B cell (primary cell): Measurements from ENCODE around the gene TTC34. TPM values are rescaled to one million over a fixed set of nuclear protein-coding genes. Genes with fewer than 3 reads are reported as not detected.

Source experiments
- ATAC-seq: fragments of 200-7000 bp; cut with Tn5 transposase; one replicate; pipeline ENCODE4 v1.10.0; 2021; ENCODE audit warnings: low read depth, mild to moderate bottlenecking, moderate number of reproducible peaks, moderate library complexity
- CTCF ChIA-PET: fragments of 350-600 bp; sonication (Branson Sonifier 250); formaldehyde crosslinking; loops from one replicate; lab custom pipeline; 2021; ENCODE audit warnings: antibody characterized with exemption, inconsistent platforms; lab: Charles Lee
- POLR2A ChIA-PET: fragments of 350-600 bp; sonication (Branson Sonifier 250); formaldehyde crosslinking; loops from one replicate; lab custom pipeline; 2021; ENCODE audit warnings: antibody characterized with exemption; lab: Charles Lee
- DNase-seq: peaks from one replicate; pipeline ENCODE4 v3.0.0; 2013
- H2AFZ ChIP-seq: 2 replicates; pipeline ENCODE4 v1.6.1; 2012; ENCODE audit warnings: mild to moderate bottlenecking, low read depth, low read length; ENCODE audit not compliant: insufficient read depth, poor library complexity, severe bottlenecking
- H3K27ac ChIP-seq, 2 donors: 1 replicate in 1 of 2; 2 replicates in 1 of 2; pipeline ENCODE4 v1.5.1; 2012 to 2013; ENCODE audit warnings: low read length in 2 of 2, mild to moderate bottlenecking in 2 of 2, moderate library complexity in 1 of 2
- H3K27me3 ChIP-seq, 4 experiments: fragments of 200-600 bp in 1 of 4; sonication (generic) in 1 of 4; replicated peaks in 1 of 4; 1 replicate in 2 of 4; 2 replicates in 2 of 4; pipeline versions ENCODE4 v1.6.1 to v1.7.0; 2013 to 2016; ENCODE audit warnings: low read length in 3 of 4, mild to moderate bottlenecking in 2 of 4, mixed read lengths in 1 of 4, moderate library complexity in 1 of 4; ENCODE audit not compliant: insufficient read depth in 4 of 4, control insufficient read depth in 3 of 4; ENCODE audit errors: control extremely low read depth in 1 of 4
- H3K36me3 ChIP-seq, 2 experiments: replicated peaks in 1 of 2; 1 replicate in 1 of 2; 2 replicates in 1 of 2; pipeline versions ENCODE4 v1.6.1 to v1.7.1; 2013; ENCODE audit warnings: low read length in 1 of 2; ENCODE audit not compliant: insufficient read depth in 2 of 2, control insufficient read depth in 1 of 2; ENCODE audit errors: control extremely low read depth in 1 of 2, extremely low read depth in 1 of 2
- H3K4me1 ChIP-seq, 2 donors: fragments of 200-600 bp in 1 of 2; sonication (generic) in 1 of 2; 1 replicate in 1 of 2; 2 replicates in 1 of 2; pipeline versions ENCODE4 v1.5.1 to v1.6.1; 2013 to 2017; ENCODE audit warnings: low read length in 2 of 2; ENCODE audit not compliant: control insufficient read depth in 2 of 2, insufficient read depth in 2 of 2
- H3K4me2 ChIP-seq: replicated peaks from 2 replicates; pipeline ENCODE3; 2012; ENCODE audit warnings: mild to moderate bottlenecking, low read depth, low read length; ENCODE audit not compliant: poor library complexity, severe bottlenecking
- H3K4me3 ChIP-seq, 5 experiments: fragments of 200-600 bp in 1 of 5; sonication (generic) in 1 of 5; 1 replicate in 3 of 5; 2 replicates in 2 of 5; pipeline versions ENCODE4 v1.5.1 to v1.7.0; 2011 to 2016; ENCODE audit warnings: low read length in 4 of 5, mild to moderate bottlenecking in 4 of 5, low read depth in 2 of 5, control low read depth in 1 of 5, moderate library complexity in 1 of 5; ENCODE audit not compliant: insufficient read depth in 1 of 5; ENCODE audit errors: control extremely low read depth in 1 of 5, extremely low read depth in 1 of 5
- H3K79me2 ChIP-seq: fragments of 200-600 bp; sonication (generic); one replicate; pipeline ENCODE4 v1.6.0; 2016; ENCODE audit warnings: low read length; ENCODE audit not compliant: control insufficient read depth, insufficient read depth
- H3K9ac ChIP-seq: fragments of 200-600 bp; sonication (generic); 2 replicates; pipeline ENCODE4 v1.6.1; 2017; ENCODE audit warnings: mild to moderate bottlenecking, low read length, moderate library complexity
- H3K9me3 ChIP-seq, 3 donors: one replicate each; pipeline versions ENCODE4 v1.6.1 to v1.7.1; 2013; ENCODE audit warnings: low read length in 2 of 3; ENCODE audit not compliant: control insufficient read depth in 2 of 3, insufficient read depth in 1 of 3; ENCODE audit errors: control extremely low read depth in 1 of 3
- H4K20me1 ChIP-seq: 2 replicates; pipeline ENCODE4 v1.6.0; 2012; ENCODE audit warnings: mild to moderate bottlenecking, low read length; ENCODE audit not compliant: insufficient read depth, control insufficient read depth, poor library complexity, severe bottlenecking
- H3K27ac Mint-ChIP-seq: one replicate; pipeline ENCODE4 v1.8.0; 2021; ENCODE audit warnings: mixed read lengths
- H3K27me3 Mint-ChIP-seq: one replicate; pipeline ENCODE4 v1.8.0; 2021; ENCODE audit warnings: mixed read lengths
- H3K4me1 Mint-ChIP-seq: one replicate; pipeline ENCODE4 v1.8.0; 2021; ENCODE audit warnings: mixed read lengths
- H3K4me3 Mint-ChIP-seq: one replicate; pipeline ENCODE4 v1.8.0; 2021; ENCODE audit warnings: mixed read lengths
- H3K9me3 Mint-ChIP-seq: one replicate; pipeline ENCODE4 v1.8.0; 2022; ENCODE audit warnings: mixed read lengths; ENCODE audit not compliant: insufficient read depth
- CTCF ChIP-seq: fragments of 200-600 bp; IDR thresholded peaks from one replicate; pipeline ENCODE4 v1.8.0; 2022; ENCODE audit warnings: antibody characterized with exemption, mild to moderate bottlenecking
- EZH2 ChIP-seq: IDR thresholded peaks from 2 replicates; pipeline ENCODE4 v1.6.1; 2012; ENCODE audit warnings: borderline replicate concordance, low read depth, mild to moderate bottlenecking, moderate library complexity, low read length; ENCODE audit not compliant: insufficient read depth, poor library complexity, severe bottlenecking
- WGBS: methylation state at CpG from one replicate; pipeline ENCODE4 v1.1.5; 2013; ENCODE audit warnings: missing lambda C conversion rate; ENCODE audit not compliant: insufficient coverage; 5-methylcytosine and 5-hydroxymethylcytosine counted together
- intact Hi-C: fragments of 100-400 bp; cut with micrococcal nuclease; formaldehyde crosslinking; loops from one replicate; pipeline ENCODE4 v1.10.0; 2022
- polyA plus RNA-seq: library from polyadenylated mRNA; depleted of rRNA; stranded (reverse); fragments of >200 nt; gene quantifications from 2 replicates; pipeline ENCODE4 v1.2.3, GENCODE V29; 2012
- total RNA-seq, 2 donors: library from RNA; stranded (reverse); fragments of 120-200 nt in 1 of 2; gene quantifications; 1 replicate in 1 of 2; 2 replicates in 1 of 2; pipeline versions ENCODE4 v1.2.3 to v1.2.4, GENCODE V29; 2013 to 2022

TTC34 gene
- total and polyA plus RNA-seq, 2 donors (not counting 1 experiment from before 2014, with no cell fraction given) = 2.1 to 8.1 TPM

- ChIA-PET POLR2A (no interaction called here), CTCF (no interaction called here)
- Histone ChIP-seq H3K27ac (no peak overlapping the region), H3K79me2 (no peaks in the 10 kb centered on the region), H3K9ac (no peak overlapping the region), H2AFZ (no peak overlapping the region), H3K4me3 (no peak overlapping the region), H3K36me3 (no peaks in the 10 kb centered on the region), H3K4me1 (no peaks in the 10 kb centered on the region), H3K27me3 (peaks cover 0 to 18% (median 0%) of the 10 kb centered on the region in 4 experiments), H3K9me3 (peaks cover 0 to 4% (median 0%) of the 10 kb centered on the region in 3 donors), H3K4me2 (no peak overlapping the region), H4K20me1 (no peaks in the 10 kb centered on the region)
- Mint-ChIP-seq H3K4me3 (no peak overlapping the region), H3K4me1 (no peaks in the 10 kb centered on the region), H3K27me3 (peaks cover 9% of the 10 kb centered on the region), H3K27ac (no peak overlapping the region), H3K9me3 (peaks cover 4% of the 10 kb centered on the region)
- no peak for DNase-seq
- 88% methylated on average over 36 of the region's 36 CpGs for WGBS
- intact Hi-C loops = no loop called here
- no peak for ATAC-seq
- TF ChIP-seq CTCF (no peak), EZH2 (no peak)
Measured at GRCh38 chr1:2606881-2607621, 194.4 kb downstream of the TTC34 start.

DNA sequence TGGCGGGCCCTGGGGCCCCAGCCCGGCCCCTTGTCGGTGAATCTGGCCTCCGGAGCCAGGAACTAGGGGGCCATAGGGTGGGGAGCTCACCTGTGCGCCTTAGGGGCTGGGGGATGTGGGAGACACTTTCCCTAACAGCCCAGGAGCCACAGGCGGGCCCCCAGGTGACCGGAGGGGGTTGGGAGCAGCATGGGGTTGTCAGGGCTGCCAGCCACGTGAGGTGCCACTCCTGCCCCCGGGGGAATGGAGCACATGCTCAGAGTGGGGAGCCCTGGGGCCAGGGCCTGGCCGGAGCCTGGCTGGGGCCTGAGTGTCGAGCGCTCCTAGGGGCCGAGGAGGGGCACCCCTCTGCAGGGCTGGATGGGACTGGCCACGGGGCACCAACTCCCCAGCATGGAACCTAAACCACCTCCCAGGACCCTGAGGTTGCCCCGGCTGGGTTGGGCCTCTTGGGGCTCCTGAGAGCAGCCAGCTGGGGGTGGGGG, 195.1 kb downstream of the TTC34 start:
- WGBS = 85% methylated on average over 9 of the region's 15 CpGs

More for the DNA sequence above, 195.1 kb downstream of the TTC34 start:
- H3K9me3 ChIP-seq = no peaks in the 10 kb centered on the region
- H3K4me2 ChIP-seq = no peak overlapping the region
- no peaks in the 10 kb centered on the region for H3K4me1 Mint-ChIP-seq
- H3K4me1 ChIP-seq = no peaks in the 10 kb centered on the region
- no peak overlapping the region for H3K4me3 ChIP-seq
- H3K27ac Mint-ChIP-seq = no peak overlapping the region
- POLR2A ChIA-PET = no interaction called here
- TF ChIP-seq CTCF = no peak
- TF ChIP-seq EZH2 = no peak
- CTCF ChIA-PET = interaction anchor here (0.6 kb wide), 1 partner anchor 819 kb away, joined by 4 read pairs; no protein-coding TSS in a partner anchor
- no peak for ATAC-seq
- no peak overlapping the region for H3K27ac ChIP-seq
- no peak overlapping the region for H3K4me3 Mint-ChIP-seq
- peaks cover 4% of the 10 kb centered on the region for H3K9me3 Mint-ChIP-seq
- peaks cover 0 to 12% (median 0%) of the 10 kb centered on the region in 4 experiments for H3K27me3 ChIP-seq
- no peak overlapping the region for H2AFZ ChIP-seq
- intact Hi-C loops = no loop called here
- H4K20me1 ChIP-seq = no peaks in the 10 kb centered on the region
- DNase-seq = no peak
- no peaks in the 10 kb centered on the region for H3K79me2 ChIP-seq
- H3K9ac ChIP-seq = no peak overlapping the region
- peaks cover 12% of the 10 kb centered on the region for H3K27me3 Mint-ChIP-seq
- H3K36me3 ChIP-seq = no peaks in the 10 kb centered on the region
